HG02759 (cell line): ENCODE results near the gene RPS27L.
"Not testable (repeated sequence)": the region's sequence is repeated elsewhere in the genome, so short reads cannot be mapped to it uniquely, and the experiment has no call there.

Experiments
- ATAC-seq: cut with Tn5 transposase; IDR thresholded peaks from one replicate; pipeline ENCODE4 v1.9.1; 2021; ENCODE audit warnings: mild to moderate bottlenecking, moderate library complexity; ENCODE audit not compliant: unreplicated experiment

RPS27L gene

GRCh38 chr15:63103416-63103815, 53.9 kb downstream of the RPS27L start:
- ATAC-seq: no peak

DNA sequence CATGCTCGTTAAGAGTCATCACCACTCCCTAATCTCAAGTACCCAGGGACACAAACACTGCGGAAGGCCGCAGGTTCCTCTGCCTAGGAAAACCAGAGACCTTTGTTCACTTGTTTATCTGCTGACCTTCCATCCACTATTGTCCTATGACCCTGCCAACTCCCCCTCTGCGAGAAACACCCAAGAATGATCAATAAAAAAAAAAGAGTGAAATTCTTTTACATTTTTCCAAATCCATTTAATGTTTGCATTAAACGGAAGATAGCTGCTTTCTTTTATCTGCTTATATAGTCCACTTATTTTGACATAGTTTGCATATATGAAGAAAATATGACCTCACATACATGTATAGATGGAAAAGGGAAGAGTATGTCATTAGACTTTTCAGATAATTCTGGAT, 57.7 kb downstream of the RPS27L start:
- not testable (repeated sequence) for ATAC-seq

DNA sequence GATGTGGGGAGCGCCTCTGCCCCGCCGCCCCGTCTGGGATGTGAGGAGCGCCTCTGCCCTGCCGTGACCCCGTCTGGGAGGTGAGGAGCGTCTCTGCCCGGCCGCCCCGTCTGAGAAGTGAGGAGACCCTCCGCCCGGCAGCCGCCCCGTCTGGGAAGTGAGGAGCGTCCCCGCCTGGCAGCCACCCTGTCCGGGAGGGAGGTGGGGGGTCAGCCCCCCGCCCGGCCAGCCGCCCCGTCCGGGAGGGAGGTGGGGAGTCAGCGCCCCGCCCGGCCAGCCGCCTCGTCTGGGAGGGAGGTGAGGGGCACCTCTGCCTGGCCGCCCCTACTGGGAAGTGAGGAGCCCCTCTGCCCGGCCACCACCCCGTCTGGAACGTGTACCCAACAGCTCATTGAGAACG, 58.4 kb downstream of the RPS27L start:
- ATAC-seq: not testable (repeated sequence)
